Activated T-helper 2 cell treated with anti-CD3 and anti-CD28 coated beads, Interferon-gamma antibody, Interleukin-2, Interleukin-4, amounts not matched to agents 10 μg/mL and 5 μg/mL and 100 μg/mL, durations not matched to agents 14 hours and 24 hours and 36 hours (primary cell): ENCODE measurements around the gene SPA17. TPM values are rescaled to one million over a fixed set of nuclear protein-coding genes. Genes with fewer than 3 reads are reported as not detected.
A peak's percentile ranks its signal among the peaks of the same experiment; 100 is the strongest.

Source experiments
- DNase-seq: peaks from one replicate; pipeline ENCODE4 v3.0.0; 2021; ENCODE audit warnings: low spot score
- H3K27ac Mint-ChIP-seq: one replicate; pipeline ENCODE4 v1.8.0; 2021; ENCODE audit warnings: mixed read lengths
- H3K27me3 Mint-ChIP-seq: one replicate; pipeline ENCODE4 v1.8.0; 2021; ENCODE audit warnings: low read depth, mixed read lengths
- H3K36me3 Mint-ChIP-seq: one replicate; pipeline ENCODE4 v1.8.0; 2021; ENCODE audit warnings: low read depth, mixed read lengths
- H3K4me1 Mint-ChIP-seq: one replicate; pipeline ENCODE4 v1.8.0; 2021; ENCODE audit warnings: low read depth, mixed read lengths
- H3K4me3 Mint-ChIP-seq: one replicate; pipeline ENCODE4 v1.8.0; 2021; ENCODE audit warnings: low read depth, mild to moderate bottlenecking, moderate library complexity, mixed read lengths
- H3K9me3 Mint-ChIP-seq: one replicate; pipeline ENCODE4 v1.8.0; 2021; ENCODE audit warnings: mixed read lengths
- intact Hi-C: fragments of 100-400 bp; cut with micrococcal nuclease; formaldehyde crosslinking; loops from one replicate; pipeline ENCODE4 v1.15.1; 2023
- total RNA-seq: library from RNA; stranded (reverse); gene quantifications from 2 replicates; pipeline ENCODE4 v1.2.3, GENCODE V29; 2022

The SPA17 gene
- total RNA-seq, 1 donor from 2014 or later: 2.9 TPM

GRCh38 chr11:124717786-124718651, 44.3 kb downstream of the SPA17 start:
- H3K4me1 Mint-ChIP-seq: peaks cover 8% of the 10 kb centered on the region
- peaks cover 66% of the 10 kb centered on the region for H3K27me3 Mint-ChIP-seq
- H3K9me3 Mint-ChIP-seq: no peaks in the 10 kb centered on the region
- peak overlapping the region; percentile 48 for H3K4me3 Mint-ChIP-seq
- H3K27ac Mint-ChIP-seq: no peak overlapping the region
- no peaks in the 10 kb centered on the region for H3K36me3 Mint-ChIP-seq
- no peak for DNase-seq
- intact Hi-C loops: no loop called here

DNA sequence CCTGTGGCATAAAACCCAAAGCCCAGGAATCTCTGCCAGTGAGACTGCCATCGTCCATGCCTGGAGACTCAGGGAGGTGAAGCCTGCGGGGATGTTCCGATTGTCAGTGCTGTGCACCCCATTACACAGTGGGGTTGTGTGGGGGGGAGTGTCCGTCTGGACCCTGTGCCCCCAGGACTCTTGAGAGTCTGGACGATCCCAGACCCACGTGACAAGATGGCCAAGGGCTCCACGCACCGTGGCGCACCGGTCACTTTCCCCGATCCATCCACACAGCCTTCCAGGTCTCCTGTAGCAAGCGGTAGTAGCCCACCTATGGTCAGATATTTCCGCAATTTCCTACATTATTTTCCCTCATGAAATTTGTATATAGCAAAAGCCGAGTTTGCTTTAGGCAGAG, 45.1 kb downstream of the SPA17 start:
- Mint-ChIP-seq H3K27me3 (peaks cover 72% of the 10 kb centered on the region), H3K4me3 (no peak overlapping the region)

GRCh38 chr11:124719534-124719933, 45.8 kb downstream of the SPA17 start:
- H3K27ac Mint-ChIP-seq: no peak overlapping the region
- H3K27me3 Mint-ChIP-seq: peaks cover 74% of the 10 kb centered on the region
- DNase-seq: no peak
- intact Hi-C loops: no loop called here
- peaks cover 8% of the 10 kb centered on the region for H3K4me1 Mint-ChIP-seq
- H3K4me3 Mint-ChIP-seq: no peak overlapping the region
- H3K36me3 Mint-ChIP-seq: no peaks in the 10 kb centered on the region
- no peaks in the 10 kb centered on the region for H3K9me3 Mint-ChIP-seq

More for the DNA sequence above, 45.1 kb downstream of the SPA17 start:
- H3K27ac Mint-ChIP-seq: no peak overlapping the region
- peaks cover 8% of the 10 kb centered on the region for H3K4me1 Mint-ChIP-seq
- no peaks in the 10 kb centered on the region for H3K9me3 Mint-ChIP-seq
- intact Hi-C loops: no loop called here
- no peak for DNase-seq
- no peaks in the 10 kb centered on the region for H3K36me3 Mint-ChIP-seq

- no peaks in the 10 kb centered on the region for H3K36me3 Mint-ChIP-seq
- H3K4me1 Mint-ChIP-seq: peaks cover 8% of the 10 kb centered on the region
- no peaks in the 10 kb centered on the region for H3K9me3 Mint-ChIP-seq
- no peak for DNase-seq
- H3K4me3 Mint-ChIP-seq: no peak overlapping the region
- no peak overlapping the region for H3K27ac Mint-ChIP-seq
- H3K27me3 Mint-ChIP-seq: peaks cover 70% of the 10 kb centered on the region
- intact Hi-C loops: no loop called here
Observed at GRCh38 chr11:124722176-124722575, 48.5 kb downstream of the SPA17 start.

GRCh38 chr11:124724979-124725718, 51.4 kb downstream of the SPA17 start:
- Mint-ChIP-seq H3K4me1 (no peaks in the 10 kb centered on the region), H3K36me3 (no peaks in the 10 kb centered on the region), H3K27ac (no peak overlapping the region), H3K27me3 (peaks cover 47% of the 10 kb centered on the region), H3K9me3 (no peaks in the 10 kb centered on the region), H3K4me3 (no peak overlapping the region)
- intact Hi-C loops: no loop called here
- no peak for DNase-seq

DNA sequence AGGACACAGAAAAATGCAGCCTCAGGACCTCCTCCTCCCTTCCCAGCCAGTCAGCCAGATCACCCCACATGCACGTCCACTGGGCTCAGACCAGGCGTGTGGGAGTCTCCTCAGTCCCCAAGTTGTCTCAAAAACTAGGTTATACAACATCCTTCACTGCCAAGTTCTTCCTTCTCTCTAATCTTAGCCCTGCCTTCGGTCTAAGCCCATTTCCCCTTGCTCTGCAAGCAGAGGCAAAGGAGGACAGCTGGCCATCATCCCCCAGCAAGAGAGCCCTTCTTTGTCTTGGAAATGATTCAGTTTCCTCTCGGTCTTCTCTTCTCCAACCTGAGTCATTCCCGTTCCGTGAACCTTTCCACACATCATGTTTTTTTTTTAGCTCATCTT, 52.0 kb downstream of the SPA17 start:
- intact Hi-C loops: no loop called here
- no peak for DNase-seq
- Mint-ChIP-seq H3K27ac (no peak overlapping the region), H3K27me3 (peaks cover 43% of the 10 kb centered on the region), H3K4me3 (no peak overlapping the region), H3K36me3 (no peaks in the 10 kb centered on the region), H3K9me3 (no peaks in the 10 kb centered on the region), H3K4me1 (no peaks in the 10 kb centered on the region)

GRCh38 chr11:124727474-124727873, 53.8 kb downstream of the SPA17 start:
- H3K9me3 Mint-ChIP-seq: no peaks in the 10 kb centered on the region
- H3K36me3 Mint-ChIP-seq: no peaks in the 10 kb centered on the region
- intact Hi-C loops: no loop called here
- H3K27me3 Mint-ChIP-seq: peaks cover 31% of the 10 kb centered on the region
- DNase-seq: no peak
- H3K4me1 Mint-ChIP-seq: no peaks in the 10 kb centered on the region
- H3K27ac Mint-ChIP-seq: no peak overlapping the region
- H3K4me3 Mint-ChIP-seq: no peak overlapping the region

- H3K9me3 Mint-ChIP-seq: no peaks in the 10 kb centered on the region
- H3K4me3 Mint-ChIP-seq: no peak overlapping the region
- intact Hi-C loops: no loop called here
Observed at GRCh38 chr11:124728134-124728533, 54.4 kb downstream of the SPA17 start.

GRCh38 chr11:124729571-124729970, 55.9 kb downstream of the SPA17 start:
- H3K27ac Mint-ChIP-seq: no peak overlapping the region
- peaks cover 22% of the 10 kb centered on the region for H3K27me3 Mint-ChIP-seq
- H3K4me3 Mint-ChIP-seq: no peak overlapping the region
- H3K9me3 Mint-ChIP-seq: no peaks in the 10 kb centered on the region
- intact Hi-C loops: no loop called here
- no peaks in the 10 kb centered on the region for H3K36me3 Mint-ChIP-seq
- H3K4me1 Mint-ChIP-seq: no peaks in the 10 kb centered on the region
- no peak for DNase-seq

More at GRCh38 chr11:124728134-124728533, 54.4 kb downstream of the SPA17 start:
- Mint-ChIP-seq H3K27ac (no peak overlapping the region), H3K36me3 (no peaks in the 10 kb centered on the region), H3K4me1 (no peaks in the 10 kb centered on the region), H3K27me3 (peaks cover 28% of the 10 kb centered on the region)
- DNase-seq: no peak

DNA sequence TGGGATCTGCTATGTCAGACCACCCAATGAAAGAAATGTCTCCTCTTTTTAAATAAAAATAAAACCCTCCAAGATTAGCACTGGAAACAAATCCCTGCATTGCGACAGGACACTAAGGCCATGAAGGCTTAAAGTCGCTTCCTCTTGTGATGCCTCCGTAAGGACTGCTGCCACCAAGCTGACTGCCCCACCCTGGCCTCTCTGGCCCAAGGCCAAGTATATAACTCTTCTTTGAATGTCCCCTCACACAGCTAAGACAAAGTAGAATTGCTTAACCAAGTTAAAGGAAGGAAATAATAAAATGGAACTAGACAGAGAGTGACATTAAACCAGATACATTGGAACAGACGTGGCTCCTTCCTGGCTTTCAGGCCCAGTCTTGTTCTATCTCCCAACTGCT, 58.5 kb downstream of the SPA17 start:
- Mint-ChIP-seq H3K9me3 (no peaks in the 10 kb centered on the region), H3K27me3 (peaks cover 30% of the 10 kb centered on the region), H3K4me3 (no peak overlapping the region), H3K36me3 (no peaks in the 10 kb centered on the region), H3K27ac (no peak overlapping the region), H3K4me1 (no peaks in the 10 kb centered on the region)
- no peak for DNase-seq
- intact Hi-C loops: no loop called here

DNA sequence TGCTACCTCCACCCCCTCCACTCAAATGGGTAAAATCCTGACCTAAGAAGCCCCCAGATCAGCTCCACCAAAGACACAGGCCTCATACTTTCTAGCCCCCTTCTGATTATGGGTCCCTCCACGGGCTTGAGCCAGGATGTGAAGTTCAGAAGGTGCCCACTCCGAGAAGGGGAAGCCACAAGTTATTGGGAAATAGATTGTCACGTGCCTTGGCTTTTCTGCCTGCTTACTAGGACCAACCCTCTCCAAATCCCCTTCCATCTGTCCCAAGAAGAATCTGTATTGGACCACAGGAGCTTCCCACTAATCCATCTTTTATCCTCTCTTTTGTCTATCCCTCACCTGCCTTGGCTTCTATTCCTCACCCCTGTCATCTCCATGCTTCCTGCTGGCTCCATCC, 63.0 kb downstream of the SPA17 start:
- DNase-seq: no peak
- H3K4me3 Mint-ChIP-seq: no peak overlapping the region
- peaks cover 14% of the 10 kb centered on the region for H3K4me1 Mint-ChIP-seq
- H3K27ac Mint-ChIP-seq: no peak overlapping the region
- H3K36me3 Mint-ChIP-seq: no peaks in the 10 kb centered on the region
- intact Hi-C loops: no loop called here
- H3K9me3 Mint-ChIP-seq: no peaks in the 10 kb centered on the region
- H3K27me3 Mint-ChIP-seq: peaks cover 53% of the 10 kb centered on the region

DNA sequence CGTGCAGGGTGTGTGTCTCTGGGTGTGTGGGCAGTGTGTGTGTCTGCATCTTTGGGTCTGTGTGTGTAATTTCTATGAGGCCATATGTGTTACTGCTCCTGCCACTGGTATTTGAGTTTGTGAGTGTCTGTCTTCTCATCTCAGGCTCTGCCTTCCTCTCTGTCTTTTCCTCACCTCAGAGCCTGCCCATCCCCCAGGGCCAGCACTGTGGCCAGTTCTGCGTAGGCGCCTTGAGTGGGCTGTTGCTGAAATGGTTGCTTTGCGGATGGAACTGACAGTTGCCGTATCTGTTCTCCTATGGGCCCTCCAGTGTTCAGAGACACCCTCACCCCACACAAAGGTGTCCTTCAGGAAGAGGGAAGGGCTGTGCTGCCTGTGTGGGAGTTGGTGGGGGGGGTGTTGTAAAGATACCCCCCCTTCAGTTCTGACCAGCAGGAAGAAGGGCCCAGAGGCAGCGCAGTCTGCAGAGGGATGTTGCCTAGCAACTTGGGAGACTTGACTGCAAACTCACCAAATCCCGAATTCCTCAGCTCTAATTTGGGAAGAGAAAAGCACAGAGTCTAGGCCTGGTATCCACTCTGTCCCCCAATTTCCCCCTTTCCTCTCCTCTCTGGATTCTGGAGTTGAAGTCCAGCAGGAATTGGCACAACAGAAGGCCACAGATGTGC, 64.1 kb downstream of the SPA17 start:
- Mint-ChIP-seq H3K9me3 (no peaks in the 10 kb centered on the region), H3K36me3 (no peaks in the 10 kb centered on the region), H3K4me1 (peaks cover 14% of the 10 kb centered on the region), H3K4me3 (no peak overlapping the region), H3K27me3 (peaks cover 51% of the 10 kb centered on the region), H3K27ac (no peak overlapping the region)
- intact Hi-C loops: no loop called here
- DNase-seq: no peak
